Panc1 (cell line): ENCODE data around the gene DNAJC5G. TPM values are rescaled to one million over a fixed set of nuclear protein-coding genes. Genes with fewer than 3 reads are reported as not detected.

ENCODE experiments used
- ATAC-seq: fragments of 200-7000 bp; cut with Tn5 transposase; 2 replicates; pipeline ENCODE4 v1.9.1; 2020; ENCODE audit warnings: mild to moderate bottlenecking, moderate library complexity
- BruUV-seq: library from RNA; stranded (reverse); fragments of 400-500 nt; replicated peaks from 2 replicates; lab custom pipeline; 2021; lab: Mats Ljungman, UMichigan
- CTCF ChIA-PET: fragments of 300-600 bp; sonication (Branson Sonifier 250); formaldehyde crosslinking; loops from one replicate; lab custom pipeline; 2022; ENCODE audit warnings: antibody characterized with exemption; lab: Charles Lee
- POLR2A ChIA-PET: fragments of 300-600 bp; sonication (Branson Sonifier 250); formaldehyde crosslinking; loops from one replicate; lab custom pipeline; 2022; ENCODE audit warnings: antibody characterized with exemption; lab: Charles Lee
- DNase-seq: peaks from one replicate; pipeline ENCODE4 v3.0.0-alpha.2; 2010; ENCODE audit warnings: low read depth, low spot score
- H3K27ac ChIP-seq: 2 replicates; pipeline ENCODE4 v1.5.1; 2011; ENCODE audit warnings: mild to moderate bottlenecking, low read length, inconsistent platforms
- H3K27me3 ChIP-seq: fragments of 200-500 bp; sonication (Bioruptor generic); 2 replicates; pipeline ENCODE4 v1.6.0; 2014; ENCODE audit warnings: low read length, inconsistent platforms; ENCODE audit not compliant: control insufficient read depth, insufficient read depth
- H3K36me3 ChIP-seq: fragments of 200-500 bp; sonication (Bioruptor generic); 2 replicates; pipeline ENCODE4 v1.5.1; 2014; ENCODE audit warnings: inconsistent platforms, mild to moderate bottlenecking, low read length, moderate library complexity; ENCODE audit not compliant: control insufficient read depth, insufficient read depth
- H3K4me1 ChIP-seq: 2 replicates; pipeline ENCODE4 v1.5.1; 2011; ENCODE audit warnings: inconsistent platforms, mild to moderate bottlenecking, low read length, moderate library complexity; ENCODE audit not compliant: control insufficient read depth, insufficient read depth
- H3K4me3 ChIP-seq, 2 experiments: 2 replicates each; pipeline ENCODE4 v1.5.1; 2011 to 2012; ENCODE audit warnings: low read depth in 2 of 2, low read length in 2 of 2, mild to moderate bottlenecking in 2 of 2, inconsistent platforms in 1 of 2, moderate library complexity in 1 of 2
- H3K9me3 ChIP-seq: fragments of 200-500 bp; sonication (Bioruptor generic); 2 replicates; pipeline ENCODE4 v1.5.1; 2014; ENCODE audit warnings: low read depth, mild to moderate bottlenecking, inconsistent platforms, low read length, moderate library complexity; ENCODE audit not compliant: control insufficient read depth, insufficient read depth
- CTCF ChIP-seq: fragments of 450-650 bp; IDR thresholded peaks from 2 replicates; pipeline ENCODE4 v1.5.1; 2017; ENCODE audit warnings: mild to moderate bottlenecking
- POLR2AphosphoS5 ChIP-seq: IDR thresholded peaks from 2 replicates; pipeline ENCODE4 v1.6.1; 2012; ENCODE audit warnings: mild to moderate bottlenecking, low read depth, low read length, moderate library complexity
- REST ChIP-seq, 2 experiments: IDR thresholded peaks; 2 replicates each; pipeline ENCODE4 v1.6.1; 2011 to 2012; ENCODE audit warnings: low read depth in 2 of 2, control low read depth in 1 of 2, low read length in 1 of 2, mild to moderate bottlenecking in 1 of 2, moderate library complexity in 1 of 2; ENCODE audit not compliant: insufficient read depth in 1 of 2
- SIN3A ChIP-seq: IDR thresholded peaks from 2 replicates; pipeline ENCODE4 v1.6.1; 2012; ENCODE audit warnings: low read depth, mild to moderate bottlenecking, low read length, moderate library complexity, borderline replicate concordance; ENCODE audit not compliant: insufficient read depth
- TCF7L2 ChIP-seq: IDR thresholded peaks from 2 replicates; pipeline ENCODE4 v1.6.1; 2011; ENCODE audit warnings: mild to moderate bottlenecking, low read depth, low read length, inconsistent platforms
- in situ Hi-C: cut with HindIII; loops from 2 replicates; pipeline ENCODE4 v1.10.0; 2016; ENCODE audit warnings: low sequenced_read_pairs, low pct_unique_long_range_greater_than_20kb
- intact Hi-C: fragments of 100-400 bp; cut with micrococcal nuclease; formaldehyde crosslinking; loops from one replicate; pipeline ENCODE4 v1.10.0; 2022; ENCODE audit not compliant: unreplicated experiment
- total RNA-seq: library from RNA; stranded (reverse); gene quantifications from one replicate; pipeline ENCODE4 v1.2.1, GENCODE V29; 2021; ENCODE audit not compliant: unreplicated experiment

DNAJC5G gene
- total RNA-seq, 1 experiment from 2014 or later, result not detected

GRCh38 chr2:27264253-27264752 is 10.9 kb upstream of the DNAJC5G start:
- Histone ChIP-seq H3K4me3 (peak overlapping the region; percentile 41 to 51), H3K36me3 (no peaks in the 10 kb centered on the region), H3K9me3 (no peaks in the 10 kb centered on the region), H3K27me3 (peaks cover 27% of the 10 kb centered on the region), H3K27ac (no peak overlapping the region), H3K4me1 (peaks cover 7% of the 10 kb centered on the region)
- no TSS peak for BruUV-seq
- CTCF ChIA-PET, result interaction anchor here (0.7 to 2.0 kb wide), 2 partner anchors 16 to 54 kb away, joined by 4 read pairs; no protein-coding TSS in a partner anchor
- DNase-seq (no peak), ATAC-seq (peak; percentile 59)
- TF ChIP-seq CTCF (no peak), TCF7L2 (no peak), POLR2AphosphoS5 (no peak), SIN3A (no peak), REST (IDR thresholded peaks at IDR 0.05; ENCODE audit: insufficient read depth in 1 of 2, low read depth in 2 of 2, low read length in 1 of 2) (no peak)
- intact Hi-C loops (no loop called here), in situ Hi-C loops (no loop called here)
- POLR2A ChIA-PET, result interaction anchor here (0.5 kb wide), 1 partner anchor 8 kb away, joined by 3 read pairs; no protein-coding TSS in a partner anchor

DNA sequence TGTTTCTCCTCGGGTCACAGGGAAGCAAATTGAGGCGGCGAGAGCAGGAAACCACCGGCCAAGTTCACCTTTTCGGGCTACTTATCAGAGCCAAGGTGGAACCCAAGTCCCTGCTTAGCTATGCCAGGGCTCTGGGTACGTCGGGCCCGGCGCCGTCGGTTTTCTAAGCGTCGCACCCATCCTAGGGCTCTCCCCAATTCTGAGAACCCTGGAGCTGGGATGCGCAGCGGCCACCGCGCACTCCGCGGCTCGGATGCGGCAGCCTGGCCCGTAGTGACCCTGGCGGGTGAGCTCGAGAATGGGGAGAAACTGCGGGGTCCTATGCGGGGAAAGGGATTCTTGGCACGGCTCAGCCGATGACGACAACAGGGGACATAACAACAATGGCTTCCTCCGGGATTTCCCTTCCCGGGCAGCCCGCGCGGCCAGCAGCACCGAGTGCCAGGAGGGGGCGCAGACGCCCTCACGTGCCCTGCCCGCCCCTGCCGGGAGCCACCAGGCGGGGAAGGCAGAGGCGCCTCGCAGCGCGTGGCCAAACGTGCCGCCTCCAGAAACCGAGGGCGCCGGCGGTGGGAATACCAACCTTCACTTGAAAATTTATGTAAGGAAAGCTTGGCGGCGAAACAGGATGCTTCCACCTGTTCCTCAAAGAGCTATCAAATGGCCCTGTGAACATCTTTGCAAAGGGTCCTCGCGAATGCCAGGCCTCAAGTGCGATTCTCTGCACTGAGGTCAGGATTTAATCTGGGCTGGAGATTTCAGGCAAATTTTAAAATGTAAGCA is 10.3 kb upstream of the DNAJC5G start:
- H3K27ac ChIP-seq, result no peak overlapping the region
- TF ChIP-seq CTCF, result peak; percentile 85
- no peak for TF ChIP-seq REST (IDR thresholded peaks at IDR 0.05; ENCODE audit: insufficient read depth in 1 of 2, low read depth in 2 of 2, low read length in 1 of 2)
- in situ Hi-C loops, result no loop called here
- H3K36me3 ChIP-seq, result no peaks in the 10 kb centered on the region
- ATAC-seq (peak; percentile 82), DNase-seq (no peak)
- ChIA-PET CTCF (interaction anchor here (0.7 to 2.0 kb wide), 2 partner anchors 15 to 53 kb away, joined by 4 read pairs; no protein-coding TSS in a partner anchor), POLR2A (no interaction called here)
- BruUV-seq, result no TSS peak
- intact Hi-C loops, result no loop called here
- peaks cover 27% of the 10 kb centered on the region for H3K27me3 ChIP-seq
- peak overlapping the region; percentile 41 to 51 for H3K4me3 ChIP-seq
- peaks cover 7% of the 10 kb centered on the region for H3K4me1 ChIP-seq
- H3K9me3 ChIP-seq, result no peaks in the 10 kb centered on the region
